HG03095 (cell line): ENCODE results near the gene HMCN2.

ENCODE experiments used
- ATAC-seq: cut with Tn5 transposase; IDR thresholded peaks from one replicate; pipeline ENCODE4 v1.9.1; 2021; ENCODE audit warnings: moderate library complexity; ENCODE audit not compliant: unreplicated experiment

HMCN2 gene

DNA sequence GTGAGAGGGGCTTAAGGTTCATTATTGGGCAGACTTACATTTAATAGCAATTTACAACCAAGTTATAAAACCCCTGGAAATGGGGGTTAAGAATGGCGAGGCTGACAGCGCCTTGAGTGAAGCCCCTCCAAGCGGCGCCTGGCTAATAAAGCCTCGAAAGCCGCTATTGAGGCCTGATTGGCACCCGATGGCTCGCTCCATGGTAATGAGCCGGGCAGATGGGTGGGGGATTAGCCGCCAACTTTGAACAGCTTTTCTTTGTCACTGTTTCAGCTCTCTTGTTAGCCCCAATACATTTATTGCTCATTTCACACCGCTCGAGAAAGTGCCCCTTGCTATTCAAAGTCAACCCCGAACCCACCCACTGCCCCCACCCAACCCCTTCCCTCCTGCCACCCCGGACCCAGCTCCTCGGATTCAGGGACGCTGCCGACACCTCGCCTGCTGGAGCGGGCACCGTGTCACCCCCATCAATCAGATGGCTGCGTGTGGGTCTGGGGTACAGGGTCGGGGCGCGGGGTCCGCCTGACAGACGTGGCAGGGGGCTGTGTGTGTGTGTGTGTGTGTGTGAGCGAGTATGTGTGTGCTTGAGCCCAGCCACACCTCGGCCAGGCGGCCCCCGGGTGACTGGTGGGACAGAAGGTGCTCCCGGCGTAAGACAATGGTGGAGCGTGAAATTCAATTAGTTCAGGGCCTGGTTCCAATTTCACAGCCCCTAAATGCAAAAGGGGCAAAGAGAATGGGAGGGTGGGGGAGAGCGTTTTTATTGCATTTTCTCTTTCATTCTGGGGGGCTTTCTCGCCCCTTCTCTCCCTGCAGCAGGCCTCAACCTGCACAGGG lies 213.4 kb downstream of the HMCN2 start:
- no peak for ATAC-seq

DNA sequence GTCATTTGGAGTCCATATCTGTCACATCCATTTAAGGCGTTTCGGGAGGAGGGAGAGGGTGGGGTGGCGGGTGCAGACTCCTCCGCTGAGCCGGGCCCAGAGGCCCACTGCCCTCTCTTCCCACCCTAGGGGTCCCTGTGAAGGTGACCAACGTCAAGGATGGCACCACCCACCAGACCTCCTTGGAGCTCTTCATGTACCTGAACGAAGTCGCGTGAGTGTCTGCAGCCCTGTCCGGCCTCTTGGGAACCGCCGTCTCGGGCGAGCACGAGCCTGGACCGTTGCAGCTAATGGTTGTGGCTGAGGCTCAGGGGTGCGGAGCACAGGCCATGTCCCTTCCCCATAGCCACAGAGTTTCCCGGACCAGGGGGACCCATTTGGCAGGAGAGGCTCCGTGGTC lies 214.0 kb downstream of the HMCN2 start:
- no peak for ATAC-seq

DNA sequence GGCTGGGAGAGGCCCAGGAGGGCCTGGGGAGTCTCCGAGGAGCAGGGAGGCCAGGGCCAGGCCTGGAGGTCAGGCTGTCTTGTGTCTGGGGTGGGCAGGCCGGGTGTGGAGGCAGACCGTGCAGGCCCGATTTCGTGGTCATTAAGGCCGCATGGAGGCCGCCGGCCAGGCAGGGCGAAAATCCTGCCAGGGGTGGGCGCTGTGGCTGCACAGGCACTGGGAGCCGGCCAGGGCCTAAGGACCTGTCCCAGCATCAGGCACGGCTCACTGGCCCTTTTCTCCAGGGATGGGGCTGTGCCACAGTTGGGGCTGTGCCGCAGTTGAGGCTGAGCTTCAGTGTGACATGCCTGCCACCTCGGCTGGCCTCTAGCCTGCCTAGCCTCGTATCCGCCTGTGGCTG lies 215.1 kb downstream of the HMCN2 start:
- no peak for ATAC-seq

DNA sequence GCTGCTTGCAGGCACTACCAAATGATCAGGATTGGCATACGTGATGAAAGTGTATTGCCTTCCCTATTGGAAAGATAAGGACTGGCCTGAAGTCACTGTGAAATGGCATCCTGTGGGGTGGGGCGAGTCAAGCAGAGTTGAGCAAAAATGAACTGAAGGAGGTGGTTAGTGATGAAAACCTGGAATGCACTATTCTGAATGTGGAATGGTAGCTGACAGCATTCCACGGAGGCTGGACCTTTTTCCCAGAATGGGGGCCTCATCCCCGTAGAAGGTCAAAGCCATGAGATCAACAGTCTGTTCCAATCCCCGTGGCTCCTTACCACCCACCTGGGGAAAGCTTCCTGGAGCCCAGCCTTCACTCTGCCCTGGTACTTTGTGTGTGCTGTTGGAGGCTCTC lies 216.9 kb downstream of the HMCN2 start:
- no peak for ATAC-seq

DNA sequence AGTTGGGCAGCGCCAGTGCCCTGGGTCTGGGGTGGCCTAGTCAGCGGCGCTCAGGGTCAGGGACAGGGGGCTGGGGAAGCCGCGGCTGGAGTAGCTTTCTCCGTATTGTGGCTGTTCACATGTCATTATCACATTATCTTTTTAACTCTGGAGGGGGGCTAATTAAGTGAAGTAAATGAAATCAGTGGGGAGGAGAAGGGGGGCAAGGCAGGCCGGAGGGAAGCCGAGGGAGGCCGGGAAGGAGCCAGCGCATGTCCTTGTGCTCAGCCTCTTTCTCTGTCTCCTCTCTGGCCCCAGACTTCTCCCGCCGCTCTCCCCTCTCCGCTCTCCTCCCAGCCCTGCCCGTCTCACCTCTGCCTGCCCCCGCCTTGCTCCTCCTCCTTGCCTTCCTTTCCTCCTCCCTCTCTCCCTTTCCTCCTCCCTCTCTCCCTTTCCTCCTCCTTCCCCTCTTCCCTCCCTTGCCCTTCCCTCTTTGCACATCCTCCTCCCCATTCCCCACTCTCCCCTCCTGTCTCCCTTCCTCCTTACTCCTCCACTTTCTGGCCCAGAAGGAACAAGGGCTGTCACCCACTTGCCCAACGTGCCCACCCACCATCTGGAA lies 217.9 kb downstream of the HMCN2 start:
- ATAC-seq, result no peak
